ENCODE data around the gene A2M.

The A2M gene

DNA sequence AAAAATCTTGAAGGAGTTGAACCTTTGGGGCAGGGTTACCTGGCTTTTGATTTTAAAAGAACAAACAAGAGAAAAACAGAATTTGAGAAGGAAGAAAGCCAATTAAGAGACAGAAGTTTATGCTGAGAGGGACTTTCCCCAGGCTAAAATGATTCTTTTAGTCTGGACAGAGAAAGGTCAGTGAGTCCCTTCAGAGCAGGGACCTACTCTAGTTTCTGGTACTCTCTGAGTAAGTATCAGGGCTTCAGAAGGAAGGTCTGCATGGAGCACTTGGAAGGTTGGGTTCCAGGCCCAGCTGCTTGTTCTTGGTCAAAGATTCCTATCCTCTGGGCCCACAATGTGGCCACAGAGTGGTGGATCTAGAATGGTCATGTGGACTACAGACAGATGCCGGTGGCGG, 66.8 kb downstream of the A2M start:
- DNase-seq (ENCODE audit: low read depth, low spot score): no peak
- H3K4me3 ChIP-seq (ENCODE audit: low read depth, low read length): no peak overlapping the region
- in situ Hi-C loops (cut with HindIII; ENCODE audit: low sequenced_read_pairs): no loop called here
- TF ChIP-seq, protein P1, sequence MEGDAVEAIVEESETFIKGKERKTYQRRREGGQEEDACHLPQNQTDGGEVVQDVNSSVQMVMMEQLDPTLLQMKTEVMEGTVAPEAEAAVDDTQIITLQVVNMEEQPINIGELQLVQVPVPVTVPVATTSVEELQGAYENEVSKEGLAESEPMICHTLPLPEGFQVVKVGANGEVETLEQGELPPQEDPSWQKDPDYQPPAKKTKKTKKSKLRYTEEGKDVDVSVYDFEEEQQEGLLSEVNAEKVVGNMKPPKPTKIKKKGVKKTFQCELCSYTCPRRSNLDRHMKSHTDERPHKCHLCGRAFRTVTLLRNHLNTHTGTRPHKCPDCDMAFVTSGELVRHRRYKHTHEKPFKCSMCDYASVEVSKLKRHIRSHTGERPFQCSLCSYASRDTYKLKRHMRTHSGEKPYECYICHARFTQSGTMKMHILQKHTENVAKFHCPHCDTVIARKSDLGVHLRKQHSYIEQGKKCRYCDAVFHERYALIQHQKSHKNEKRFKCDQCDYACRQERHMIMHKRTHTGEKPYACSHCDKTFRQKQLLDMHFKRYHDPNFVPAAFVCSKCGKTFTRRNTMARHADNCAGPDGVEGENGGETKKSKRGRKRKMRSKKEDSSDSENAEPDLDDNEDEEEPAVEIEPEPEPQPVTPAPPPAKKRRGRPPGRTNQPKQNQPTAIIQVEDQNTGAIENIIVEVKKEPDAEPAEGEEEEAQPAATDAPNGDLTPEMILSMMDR (IDR thresholded peaks at IDR 0.05; ENCODE audit: low read depth, low read length): no peak

DNA sequence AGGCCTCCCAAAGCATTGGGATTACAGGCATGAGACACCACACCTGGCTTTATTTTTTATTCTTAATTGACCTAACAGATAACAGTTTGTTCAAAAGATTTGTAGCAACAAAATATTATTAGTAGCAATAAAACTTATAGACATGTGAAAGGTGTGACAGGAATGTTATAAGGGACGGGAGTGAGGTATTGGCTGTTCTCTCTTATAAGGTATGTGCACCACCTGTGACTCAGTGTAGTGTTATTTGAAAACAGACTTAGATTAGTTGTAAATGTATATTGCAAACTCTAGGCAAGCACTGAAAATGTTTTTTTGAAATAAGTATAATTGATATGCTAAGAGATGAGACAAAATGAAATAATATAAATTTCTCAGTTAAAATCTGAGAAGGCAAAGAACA, 68.6 kb downstream of the A2M start:
- H3K4me3 ChIP-seq (ENCODE audit: low read depth, low read length): no peak overlapping the region
- in situ Hi-C loops (cut with HindIII; ENCODE audit: low sequenced_read_pairs): no loop called here
- DNase-seq (ENCODE audit: low read depth, low spot score): no peak
- TF ChIP-seq, protein P1 (IDR thresholded peaks at IDR 0.05; ENCODE audit: low read depth, low read length): no peak

DNA sequence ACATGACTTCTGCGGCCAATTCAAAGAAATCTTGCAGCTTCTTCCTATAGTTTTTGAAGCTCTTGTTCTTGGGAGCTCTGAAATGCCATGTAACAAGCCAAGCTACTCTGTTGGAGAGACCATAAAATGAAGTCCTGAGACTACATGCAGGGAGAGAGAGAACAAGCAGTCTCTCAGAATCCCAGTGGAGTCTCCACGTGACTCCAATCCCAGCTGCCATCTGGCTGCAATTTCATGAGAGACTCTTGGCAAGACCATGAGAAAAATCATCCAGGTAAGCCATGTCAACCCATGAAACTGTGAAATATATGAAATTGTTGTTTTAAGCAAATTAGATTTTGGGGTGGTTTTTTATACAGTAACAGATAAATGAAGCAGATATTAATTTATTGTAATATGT, 72.0 kb downstream of the A2M start:
- no peak for DNase-seq (ENCODE audit: low read depth, low spot score)
- TF ChIP-seq, protein P1 (IDR thresholded peaks at IDR 0.05; ENCODE audit: low read depth, low read length): no peak
- no peak overlapping the region for H3K4me3 ChIP-seq (ENCODE audit: low read depth, low read length)
- in situ Hi-C loops (cut with HindIII; ENCODE audit: low sequenced_read_pairs): no loop called here

DNA sequence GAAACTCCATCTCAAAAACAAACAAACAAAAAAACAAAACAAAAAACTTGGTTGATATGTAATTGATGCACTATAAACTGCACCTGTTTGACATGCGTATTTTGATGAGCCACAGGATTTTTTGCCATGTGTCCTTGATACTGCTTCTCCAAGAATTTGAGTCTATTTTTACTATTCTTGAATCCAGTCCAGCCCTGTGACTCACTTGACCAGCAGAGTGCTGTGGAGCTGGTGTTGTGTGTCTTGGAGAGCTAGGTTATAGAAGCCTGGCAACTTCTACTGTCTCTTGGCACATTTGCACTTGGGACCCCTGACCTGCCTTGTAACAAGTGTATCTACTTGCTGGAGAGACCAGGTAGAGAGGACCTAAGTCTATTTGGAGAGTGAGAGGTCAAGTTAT, 74.4 kb downstream of the A2M start:
- TF ChIP-seq, protein P1 (IDR thresholded peaks at IDR 0.05; ENCODE audit: low read depth, low read length): no peak
- no peak overlapping the region for H3K4me3 ChIP-seq (ENCODE audit: low read depth, low read length)
- DNase-seq (ENCODE audit: low read depth, low spot score): peak; percentile 24
- in situ Hi-C loops (cut with HindIII; ENCODE audit: low sequenced_read_pairs): no loop called here

DNA sequence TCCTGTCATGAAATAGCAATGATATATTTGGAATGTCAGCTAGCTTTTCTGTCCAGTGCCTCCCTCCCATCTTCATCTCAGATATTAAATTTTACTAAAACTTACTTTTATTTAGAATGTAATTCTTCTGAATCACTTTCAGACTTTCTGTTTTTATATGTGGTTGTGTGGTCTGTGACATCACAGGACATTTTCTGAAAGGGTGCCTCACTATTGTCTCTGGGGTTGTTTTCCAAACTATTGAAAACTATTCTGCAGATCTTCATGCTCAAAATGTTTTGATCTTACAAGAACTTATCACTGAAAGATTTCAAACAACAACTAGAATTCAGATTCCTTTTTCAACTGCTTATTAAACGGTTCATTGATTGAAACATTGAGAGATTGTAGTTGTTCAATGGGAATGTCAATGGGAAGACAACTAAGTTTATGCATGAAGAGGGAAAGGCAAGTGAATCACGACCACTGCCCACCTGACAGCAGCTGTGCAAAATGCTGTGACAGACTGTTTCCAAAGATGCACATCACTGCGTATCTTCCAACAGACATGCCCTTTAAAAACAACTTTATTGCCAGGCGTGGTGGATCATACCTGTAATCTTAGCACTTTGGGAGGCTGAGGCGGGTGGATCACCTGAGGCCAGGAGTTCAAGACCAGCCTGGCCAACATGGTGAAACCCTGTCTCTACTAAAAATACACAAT, 75.1 kb downstream of the A2M start:
- TF ChIP-seq, protein P1 (IDR thresholded peaks at IDR 0.05; ENCODE audit: low read depth, low read length): no peak
- in situ Hi-C loops (cut with HindIII; ENCODE audit: low sequenced_read_pairs): no loop called here
- H3K4me3 ChIP-seq (ENCODE audit: low read depth, low read length): no peak overlapping the region
- no peak for DNase-seq (ENCODE audit: low read depth, low spot score)

DNA sequence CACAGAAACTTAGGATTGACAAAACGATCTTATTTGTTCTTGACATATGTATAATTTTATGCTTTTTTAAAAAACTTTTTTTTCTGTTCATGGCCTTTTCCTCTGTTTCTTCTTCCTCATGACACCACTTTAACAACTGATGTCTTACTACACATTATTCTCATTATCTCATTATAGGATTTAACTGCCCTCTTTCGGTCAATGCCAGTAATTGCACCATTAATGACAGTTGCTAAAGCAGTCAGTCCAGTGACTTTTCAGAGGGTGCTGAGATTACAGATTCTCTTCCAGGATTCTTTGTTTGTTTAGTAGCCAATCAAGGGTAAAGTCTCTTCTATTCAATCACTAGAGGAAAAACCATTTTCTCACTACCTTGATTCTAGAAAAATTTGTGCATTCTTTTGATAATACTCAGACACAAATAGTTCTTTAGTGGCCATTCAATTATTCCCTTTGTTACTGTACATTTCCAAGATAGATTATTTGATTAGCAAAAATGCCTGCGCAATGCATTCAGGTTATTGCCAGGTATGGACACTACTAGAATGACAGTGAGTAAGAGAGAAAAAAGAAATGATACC, 76.2 kb downstream of the A2M start:
- in situ Hi-C loops (cut with HindIII; ENCODE audit: low sequenced_read_pairs): no loop called here
- TF ChIP-seq, protein P1 (IDR thresholded peaks at IDR 0.05; ENCODE audit: low read depth, low read length): peak; percentile 68
- DNase-seq (ENCODE audit: low read depth, low spot score): peak; percentile 44
- no peak overlapping the region for H3K4me3 ChIP-seq (ENCODE audit: low read depth, low read length)

Data from astrocyte of the spinal cord (primary cell).